ENCODE results near the gene TMEM218. TPM values are rescaled to one million over a fixed set of nuclear protein-coding genes. Genes with fewer than 3 reads are reported as not detected.

TMEM218 gene
- total and polyA plus RNA-seq, 2 of the 8 experiments (the other 6 are each of a cell fraction or from before 2014, with no cell fraction given): 17.0 to 33.5 TPM

DNA sequence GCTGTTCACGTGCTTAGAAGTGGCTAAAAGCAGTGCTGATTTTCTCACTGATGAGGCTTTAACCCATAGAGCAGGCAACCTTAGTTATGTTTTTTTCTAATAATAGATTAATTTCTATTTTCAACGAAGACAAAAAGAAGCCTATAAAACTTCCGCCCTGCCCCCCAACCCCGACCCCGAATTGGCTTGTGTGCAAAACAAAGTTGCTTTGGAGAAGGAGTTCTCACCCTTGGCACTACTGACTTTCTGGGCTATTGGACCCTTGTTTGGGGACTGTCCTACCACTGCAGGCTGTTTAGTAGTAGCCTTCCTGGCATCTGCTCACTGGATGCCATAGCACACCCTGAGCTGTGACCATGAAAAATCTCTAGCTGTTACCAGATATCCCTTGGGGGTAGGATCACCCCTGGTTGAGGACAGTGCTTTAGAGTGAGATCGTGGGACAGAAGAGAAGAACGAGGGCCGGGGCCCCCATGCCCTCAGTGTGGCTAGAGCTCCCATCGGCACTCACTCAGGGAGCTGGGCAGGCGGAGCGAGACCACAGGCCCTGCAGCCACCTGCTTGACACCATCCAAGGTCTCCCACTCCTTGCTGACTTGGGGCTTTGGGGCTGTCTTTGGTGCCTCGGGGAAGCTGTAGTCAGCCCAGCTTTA, 31.4 kb downstream of the TMEM218 start:
- H3K27me3 ChIP-seq (replicated peaks in 1 of 4; ENCODE audit: control insufficient read depth in 3 of 4, extremely low read depth in 1 of 4, insufficient read depth in 3 of 4, low read length in 3 of 4): no peaks in the 10 kb centered on the region; a peak in 1 of 7 replicates
- no peak overlapping the region for H3K4me2 ChIP-seq (ENCODE audit: insufficient read depth in 1 of 2, low read depth in 2 of 2, low read length in 2 of 2)
- no peaks in the 10 kb centered on the region for H3K9me3 ChIP-seq (ENCODE audit: insufficient read depth in 2 of 2, low read depth in 1 of 2, low read length in 1 of 2)
- H3K18ac ChIP-seq (ENCODE audit: extremely low read depth, low read length): no peak overlapping the region
- no peak overlapping the region; the same call in 1 of the 2 replicates for H4K8ac ChIP-seq (ENCODE audit: extremely low read depth, insufficient read depth, low read length)
- H3K79me2 ChIP-seq (ENCODE audit: control insufficient read depth in 1 of 2, insufficient read depth in 2 of 2, low read length in 2 of 2): no peaks in the 10 kb centered on the region
- H2BK120ac ChIP-seq (replicated peaks; ENCODE audit: low read depth, low read length): no peak overlapping the region
- no peaks in the 10 kb centered on the region for H3K36me3 ChIP-seq (ENCODE audit: control insufficient read depth in 2 of 4, insufficient read depth in 4 of 4, low read length in 3 of 4)
- no peak overlapping the region for H2BK20ac ChIP-seq (ENCODE audit: low read length)
- POLR2A ChIA-PET (ENCODE audit: partially characterized antibody): interaction anchor here (1.6 kb wide), 1 partner anchor 9 kb away, joined by 5 read pairs; no protein-coding TSS in a partner anchor
- H3K23me2 ChIP-seq (ENCODE audit: low read depth, low read length): no peaks in the 10 kb centered on the region
- CTCF ChIA-PET (ENCODE audit: partially characterized antibody): interaction anchor here (1.0 to 29.4 kb wide), 6 partner anchors 9 to 349 kb away, joined by 3 to 486 read pairs (median 8); no protein-coding TSS in a partner anchor
- H4K91ac ChIP-seq (replicated peaks; ENCODE audit: insufficient read length, low read length): no peak overlapping the region
- H2BK15ac ChIP-seq (ENCODE audit: low read length): no peak overlapping the region
- FAIRE-seq (no peak), DNase-seq (ENCODE audit: low read depth in 1 of 2, low spot score in 2 of 2) (no peak)
- 89% methylated on average over 12 of the region's 12 CpGs; no CpG with 5 or more reads in 1 of the 2 experiments for WGBS, 2 experiments (ENCODE audit: extremely low coverage in 1 of 2, insufficient coverage in 1 of 2, insufficient read length in 1 of 2, insufficient replicate concordance in 2 of 2, low coverage in 1 of 2, low lambda C conversion rate in 2 of 2, missing lambda C conversion rate in 1 of 2)
- no peak overlapping the region for H3K56ac ChIP-seq (replicated peaks; ENCODE audit: insufficient read length, low read depth, low read length)
- no peak overlapping the region for H3K4me3 ChIP-seq (ENCODE audit: extremely low read depth in 1 of 4, insufficient read depth in 2 of 4, low read depth in 3 of 4, low read length in 4 of 4)
- no peak overlapping the region for H3K14ac ChIP-seq (ENCODE audit: insufficient read length)
- no peak overlapping the region for H3K9ac ChIP-seq (replicated peaks in 1 of 4; ENCODE audit: extremely low read depth in 1 of 4, low read depth in 3 of 4, low read length in 3 of 4)
- H2AFZ ChIP-seq (ENCODE audit: low read length): no peak overlapping the region
- no peaks in the 10 kb centered on the region; the same call in 1 of the 2 replicates for H3K79me1 ChIP-seq (ENCODE audit: low read depth, low read length)
- H2BK5ac ChIP-seq (ENCODE audit: low read depth, low read length): no peak overlapping the region
- H4K20me1 ChIP-seq (replicated peaks in 1 of 2; ENCODE audit: control insufficient read depth in 1 of 2, insufficient read depth in 2 of 2, low read length in 2 of 2): no peaks in the 10 kb centered on the region
- no peak overlapping the region for H3K23ac ChIP-seq (ENCODE audit: insufficient read length)
- H3K27ac ChIP-seq (ENCODE audit: low read depth, low read length): no peak overlapping the region
- H4K5ac ChIP-seq (ENCODE audit: insufficient read length, low read depth, low read length): no peak overlapping the region
- peak overlapping the region; percentile 13; the same call in 1 of the 2 replicates for H2AK5ac ChIP-seq (ENCODE audit: low read depth, low read length)
- H3K4ac ChIP-seq (replicated peaks; ENCODE audit: insufficient read length, low read depth, low read length): no peak overlapping the region
- peaks cover 0 to 6% (median 0%) of the 10 kb centered on the region in 4 experiments; a peak in 1 of 7 replicates for H3K4me1 ChIP-seq (replicated peaks in 1 of 4; ENCODE audit: control insufficient read depth in 3 of 4, insufficient read depth in 4 of 4, low read length in 3 of 4)
- no peak overlapping the region for H2BK12ac ChIP-seq (ENCODE audit: low read depth, low read length)
- TF ChIP-seq HDAC2 (IDR thresholded peaks at IDR 0.05; ENCODE audit: borderline replicate concordance in 1 of 2, low read depth in 2 of 2, low read length in 2 of 2) (no peak), TBP (IDR thresholded peaks at IDR 0.05; ENCODE audit: low read depth, low read length) (no peak), FOSL1 (IDR thresholded peaks at IDR 0.05; ENCODE audit: insufficient read depth, low read depth, low read length) (no peak), EGR1 (IDR thresholded peaks at IDR 0.05; ENCODE audit: borderline replicate concordance, low read depth, low read length) (no peak), KDM4A (IDR thresholded peaks at IDR 0.05; ENCODE audit: low read depth, low read length, severe bottlenecking) (no peak), HDAC6 (IDR thresholded peaks at IDR 0.05; ENCODE audit: low read depth, low read length) (no peak), CHD1 (IDR thresholded peaks at IDR 0.05; ENCODE audit: low read depth, low read length) (no peak), ASH2L (IDR thresholded peaks at IDR 0.05; ENCODE audit: low read length) (no peak)
- TF ChIP-seq, protein P1, sequence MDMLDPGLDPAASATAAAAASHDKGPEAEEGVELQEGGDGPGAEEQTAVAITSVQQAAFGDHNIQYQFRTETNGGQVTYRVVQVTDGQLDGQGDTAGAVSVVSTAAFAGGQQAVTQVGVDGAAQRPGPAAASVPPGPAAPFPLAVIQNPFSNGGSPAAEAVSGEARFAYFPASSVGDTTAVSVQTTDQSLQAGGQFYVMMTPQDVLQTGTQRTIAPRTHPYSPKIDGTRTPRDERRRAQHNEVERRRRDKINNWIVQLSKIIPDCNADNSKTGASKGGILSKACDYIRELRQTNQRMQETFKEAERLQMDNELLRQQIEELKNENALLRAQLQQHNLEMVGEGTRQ (IDR thresholded peaks at IDR 0.05; ENCODE audit: low read length): no peak
- TF ChIP-seq, protein P2, sequence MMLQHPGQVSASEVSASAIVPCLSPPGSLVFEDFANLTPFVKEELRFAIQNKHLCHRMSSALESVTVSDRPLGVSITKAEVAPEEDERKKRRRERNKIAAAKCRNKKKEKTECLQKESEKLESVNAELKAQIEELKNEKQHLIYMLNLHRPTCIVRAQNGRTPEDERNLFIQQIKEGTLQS (IDR thresholded peaks at IDR 0.05; ENCODE audit: insufficient read depth, low read depth, low read length): no peak
